GM13976 (cell line): ENCODE results near the gene MS4A1.
A peak's percentile ranks its signal among the peaks of the same experiment; 100 is the strongest.
"Not testable (repeated sequence)": the region's sequence is repeated elsewhere in the genome, so short reads cannot be mapped to it uniquely, and the experiment has no call there.

ENCODE experiments used
- DNase-seq: peaks from one replicate; pipeline ENCODE4 v3.0.0; 2012; ENCODE audit warnings: low spot score
- in situ Hi-C: fragments of 300-500 bp; cut with MboI; formaldehyde crosslinking; loops from one replicate; pipeline ENCODE4 v1.12.0; 2022; ENCODE audit warnings: low sequenced_read_pairs, mixed read lengths, inconsistent platforms; ENCODE audit not compliant: unreplicated experiment
- TF ChIP-seq, protein P1 (sequence below): IDR thresholded peaks from 2 replicates; pipeline ENCODE4 v1.5.1; 2012; ENCODE audit warnings: borderline replicate concordance, mild to moderate bottlenecking; ENCODE audit not compliant: insufficient read depth; ENCODE audit errors: extremely low read depth, missing control alignments, control extremely low read depth

The MS4A1 gene

GRCh38 chr11:60493454-60493853 lies 37.8 kb downstream of the MS4A1 start:
- TF ChIP-seq, protein P1, sequence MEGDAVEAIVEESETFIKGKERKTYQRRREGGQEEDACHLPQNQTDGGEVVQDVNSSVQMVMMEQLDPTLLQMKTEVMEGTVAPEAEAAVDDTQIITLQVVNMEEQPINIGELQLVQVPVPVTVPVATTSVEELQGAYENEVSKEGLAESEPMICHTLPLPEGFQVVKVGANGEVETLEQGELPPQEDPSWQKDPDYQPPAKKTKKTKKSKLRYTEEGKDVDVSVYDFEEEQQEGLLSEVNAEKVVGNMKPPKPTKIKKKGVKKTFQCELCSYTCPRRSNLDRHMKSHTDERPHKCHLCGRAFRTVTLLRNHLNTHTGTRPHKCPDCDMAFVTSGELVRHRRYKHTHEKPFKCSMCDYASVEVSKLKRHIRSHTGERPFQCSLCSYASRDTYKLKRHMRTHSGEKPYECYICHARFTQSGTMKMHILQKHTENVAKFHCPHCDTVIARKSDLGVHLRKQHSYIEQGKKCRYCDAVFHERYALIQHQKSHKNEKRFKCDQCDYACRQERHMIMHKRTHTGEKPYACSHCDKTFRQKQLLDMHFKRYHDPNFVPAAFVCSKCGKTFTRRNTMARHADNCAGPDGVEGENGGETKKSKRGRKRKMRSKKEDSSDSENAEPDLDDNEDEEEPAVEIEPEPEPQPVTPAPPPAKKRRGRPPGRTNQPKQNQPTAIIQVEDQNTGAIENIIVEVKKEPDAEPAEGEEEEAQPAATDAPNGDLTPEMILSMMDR, result no peak
- no peak for DNase-seq
- in situ Hi-C loops, result loop anchor here (10.0 to 25.0 kb wide), 2 partner anchors 141 to 231 kb away; no protein-coding TSS in a partner anchor

GRCh38 chr11:60498399-60498798 lies 42.8 kb downstream of the MS4A1 start:
- TF ChIP-seq, protein P1, result no peak
- in situ Hi-C loops, result loop anchor here (10.0 to 25.0 kb wide), 2 partner anchors 136 to 236 kb away; no protein-coding TSS in a partner anchor
- no peak for DNase-seq

DNA sequence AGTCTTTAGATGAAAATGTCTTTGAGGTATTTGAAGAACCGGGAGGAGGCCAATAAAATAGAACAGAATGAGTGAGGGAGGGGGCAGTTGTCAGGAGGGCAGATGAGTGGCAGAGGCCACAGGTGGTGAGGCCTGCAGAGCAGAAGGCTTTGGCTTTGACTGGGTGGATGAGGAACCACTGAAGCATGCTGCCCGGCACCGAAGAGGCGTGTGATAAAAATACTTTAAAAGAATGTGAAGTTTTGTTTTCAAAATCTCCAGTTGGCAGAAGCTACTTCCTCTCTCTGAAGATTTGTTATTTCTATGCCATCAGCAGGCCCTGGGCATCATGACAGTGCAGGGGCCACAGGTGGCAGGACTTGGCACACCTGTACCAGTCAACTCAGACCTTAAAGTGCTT lies 43.2 kb downstream of the MS4A1 start:
- TF ChIP-seq, protein P1, result no peak
- DNase-seq, result no peak
- in situ Hi-C loops, result loop anchor here (10.0 to 25.0 kb wide), 2 partner anchors 136 to 237 kb away; no protein-coding TSS in a partner anchor

DNA sequence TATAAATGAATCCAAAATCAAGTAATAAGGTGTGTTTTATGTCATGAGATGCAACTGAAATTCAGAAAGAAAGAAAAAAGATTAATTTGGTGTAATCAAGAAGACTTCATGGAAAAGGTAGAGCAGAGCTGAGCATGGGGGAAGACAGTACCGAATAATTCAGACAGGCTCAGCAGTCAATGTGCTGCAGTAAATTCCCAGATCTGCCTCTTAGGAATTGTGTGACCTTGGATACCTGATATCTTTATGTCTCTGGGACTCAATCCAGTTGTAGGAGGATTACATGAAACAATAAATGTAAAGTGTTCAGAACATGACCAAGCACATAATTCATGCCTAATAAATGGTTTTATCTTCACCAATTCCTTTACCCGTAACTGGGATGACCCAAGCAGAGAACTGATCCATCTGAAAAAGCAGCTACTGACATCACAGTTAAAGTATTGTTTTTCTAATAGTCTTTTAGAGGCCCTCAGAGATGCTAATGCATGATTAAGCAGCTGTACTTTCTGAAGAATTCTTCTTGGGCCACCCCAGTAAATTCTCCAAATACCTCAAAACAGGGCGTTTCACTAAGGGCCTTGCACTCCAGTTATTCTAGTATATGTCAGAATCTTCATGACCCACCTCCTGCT lies 44.7 kb downstream of the MS4A1 start:
- no peak for DNase-seq
- in situ Hi-C loops, result no loop called here
- TF ChIP-seq, protein P1, result no peak

DNA sequence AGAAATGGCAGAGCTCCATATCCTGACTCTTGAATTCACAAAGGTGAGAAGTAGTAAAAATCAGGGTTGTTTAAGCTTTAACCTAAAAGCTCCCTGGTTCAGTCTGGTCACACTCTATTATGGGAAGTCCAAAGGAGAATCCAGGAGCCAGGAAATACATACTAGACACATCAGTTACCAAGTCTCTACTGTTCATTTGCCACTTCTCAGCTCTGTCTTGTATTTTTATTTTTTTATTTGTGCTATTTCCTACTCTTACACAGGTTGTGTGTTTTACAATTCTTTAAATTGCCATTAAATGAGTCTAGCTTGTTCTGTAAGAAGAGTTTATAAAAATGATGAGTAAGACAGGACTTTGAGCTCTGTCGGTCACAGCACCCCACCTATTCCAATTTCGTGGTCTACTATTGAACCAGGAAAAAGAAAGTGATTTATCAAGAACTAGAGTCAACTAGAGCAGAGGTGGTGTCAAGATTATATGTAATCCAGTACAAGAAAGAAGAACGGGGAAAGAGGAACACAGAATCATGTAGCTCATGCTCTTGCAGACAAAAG lies 46.7 kb downstream of the MS4A1 start:
- TF ChIP-seq, protein P1, result no peak
- in situ Hi-C loops, result no loop called here
- no peak for DNase-seq

DNA sequence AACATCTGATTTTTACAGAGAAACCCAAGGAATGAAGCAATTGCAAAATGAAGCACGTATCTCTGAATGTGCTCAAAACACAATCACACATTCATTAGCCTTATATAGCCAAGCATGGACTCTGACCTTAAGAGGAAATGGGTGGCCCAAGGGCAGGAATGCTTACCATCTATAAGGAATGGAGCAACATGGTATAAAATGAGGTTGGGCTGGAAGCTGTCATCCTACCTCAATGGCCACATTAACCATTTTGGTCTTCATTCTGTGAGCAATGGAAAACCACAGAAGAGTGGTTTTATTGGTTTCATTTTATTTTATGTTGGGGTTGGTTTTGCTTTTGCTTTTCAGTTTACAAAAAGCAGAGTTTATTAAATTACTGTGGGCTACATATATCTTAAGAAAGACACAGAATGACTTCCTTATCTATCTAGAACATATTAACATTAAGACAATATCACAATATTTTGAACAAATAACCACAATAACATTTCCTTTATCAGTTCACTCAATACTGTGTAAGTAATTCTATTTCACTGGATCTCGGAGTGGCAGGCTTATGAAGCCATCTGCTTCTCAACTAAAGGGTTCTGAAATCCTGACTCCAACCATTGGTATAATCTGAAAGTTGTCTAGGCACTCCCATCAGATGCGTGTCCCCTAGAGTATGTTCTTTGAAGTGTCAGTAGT lies 48.7 kb downstream of the MS4A1 start:
- DNase-seq, result peak; percentile 33
- in situ Hi-C loops, result no loop called here
- TF ChIP-seq, protein P1, result no peak

- in situ Hi-C loops, DNase-seq: not testable (repeated sequence)
Measured at GRCh38 chr11:60509609-60510008, 54.0 kb downstream of the MS4A1 start.

GRCh38 chr11:60510209-60510608 lies 54.6 kb downstream of the MS4A1 start:
- DNase-seq, in situ Hi-C loops: not testable (repeated sequence)
